Activated T-helper 2 cell treated with anti-CD3 and anti-CD28 coated beads, Interferon-gamma antibody, Interleukin-2, Interleukin-4, amounts not matched to agents 10 μg/mL and 5 μg/mL and 100 μg/mL, durations not matched to agents 14 hours and 24 hours and 36 hours (primary cell): ENCODE data around the gene OR14I1. TPM values are rescaled to one million over a fixed set of nuclear protein-coding genes. Genes with fewer than 3 reads are reported as not detected.

Experiments
- DNase-seq: peaks from one replicate; pipeline ENCODE4 v3.0.0; 2021; ENCODE audit warnings: low spot score
- H3K27ac Mint-ChIP-seq: one replicate; pipeline ENCODE4 v1.8.0; 2021; ENCODE audit warnings: mixed read lengths
- H3K27me3 Mint-ChIP-seq: one replicate; pipeline ENCODE4 v1.8.0; 2021; ENCODE audit warnings: low read depth, mixed read lengths
- H3K36me3 Mint-ChIP-seq: one replicate; pipeline ENCODE4 v1.8.0; 2021; ENCODE audit warnings: low read depth, mixed read lengths
- H3K4me1 Mint-ChIP-seq: one replicate; pipeline ENCODE4 v1.8.0; 2021; ENCODE audit warnings: low read depth, mixed read lengths
- H3K4me3 Mint-ChIP-seq: one replicate; pipeline ENCODE4 v1.8.0; 2021; ENCODE audit warnings: low read depth, mild to moderate bottlenecking, moderate library complexity, mixed read lengths
- H3K9me3 Mint-ChIP-seq: one replicate; pipeline ENCODE4 v1.8.0; 2021; ENCODE audit warnings: mixed read lengths
- intact Hi-C: fragments of 100-400 bp; cut with micrococcal nuclease; formaldehyde crosslinking; loops from one replicate; pipeline ENCODE4 v1.15.1; 2023
- total RNA-seq: library from RNA; stranded (reverse); gene quantifications from 2 replicates; pipeline ENCODE4 v1.2.3, GENCODE V29; 2022

Gene OR14I1
- total RNA-seq, 1 donor from 2014 or later, result not detected

GRCh38 chr1:248704606-248705005, 2.0 kb upstream of the OR14I1 start:
- intact Hi-C loops, result no loop called here
- no peak for DNase-seq
- no peak overlapping the region for H3K27ac Mint-ChIP-seq
- no peaks in the 10 kb centered on the region for H3K36me3 Mint-ChIP-seq
- no peak overlapping the region for H3K4me3 Mint-ChIP-seq
- no peaks in the 10 kb centered on the region for H3K9me3 Mint-ChIP-seq
- H3K27me3 Mint-ChIP-seq, result no peaks in the 10 kb centered on the region
- H3K4me1 Mint-ChIP-seq, result no peaks in the 10 kb centered on the region

GRCh38 chr1:248703674-248704073, 1.1 kb upstream of the OR14I1 start:
- no peaks in the 10 kb centered on the region for H3K27me3 Mint-ChIP-seq
- intact Hi-C loops, result no loop called here
- no peak overlapping the region for H3K27ac Mint-ChIP-seq

GRCh38 chr1:248699099-248699498, 3.5 kb downstream of the OR14I1 start:
- Mint-ChIP-seq H3K4me3 (no peak overlapping the region), H3K27ac (no peak overlapping the region), H3K4me1 (no peaks in the 10 kb centered on the region), H3K36me3 (no peaks in the 10 kb centered on the region), H3K9me3 (no peaks in the 10 kb centered on the region), H3K27me3 (no peaks in the 10 kb centered on the region)
- DNase-seq, result no peak
- intact Hi-C loops, result no loop called here

More at GRCh38 chr1:248703674-248704073, 1.1 kb upstream of the OR14I1 start:
- no peak for DNase-seq
- Mint-ChIP-seq H3K36me3 (no peaks in the 10 kb centered on the region), H3K4me1 (no peaks in the 10 kb centered on the region), H3K9me3 (no peaks in the 10 kb centered on the region), H3K4me3 (no peak overlapping the region)

- H3K36me3 Mint-ChIP-seq, result no peaks in the 10 kb centered on the region
- DNase-seq, result no peak
- no peaks in the 10 kb centered on the region for H3K27me3 Mint-ChIP-seq
- no peak overlapping the region for H3K4me3 Mint-ChIP-seq
- H3K27ac Mint-ChIP-seq, result no peak overlapping the region
- H3K4me1 Mint-ChIP-seq, result no peaks in the 10 kb centered on the region
- intact Hi-C loops, result no loop called here
- no peaks in the 10 kb centered on the region for H3K9me3 Mint-ChIP-seq
Measured at GRCh38 chr1:248697907-248698306, 4.7 kb downstream of the OR14I1 start.

GRCh38 chr1:248696774-248697173, 5.8 kb downstream of the OR14I1 start:
- no peak overlapping the region for H3K27ac Mint-ChIP-seq
- H3K4me3 Mint-ChIP-seq, result no peak overlapping the region
- H3K9me3 Mint-ChIP-seq, result peaks cover 5% of the 10 kb centered on the region
- H3K4me1 Mint-ChIP-seq, result no peaks in the 10 kb centered on the region
- no peaks in the 10 kb centered on the region for H3K36me3 Mint-ChIP-seq
- no peak for DNase-seq
- no peaks in the 10 kb centered on the region for H3K27me3 Mint-ChIP-seq
- intact Hi-C loops, result no loop called here

- Mint-ChIP-seq H3K36me3 (no peaks in the 10 kb centered on the region), H3K27ac (no peak overlapping the region), H3K4me1 (no peaks in the 10 kb centered on the region), H3K9me3 (peaks cover 5% of the 10 kb centered on the region), H3K4me3 (no peak overlapping the region), H3K27me3 (no peaks in the 10 kb centered on the region)
- intact Hi-C loops, result no loop called here
- no peak for DNase-seq
Measured at GRCh38 chr1:248696261-248696660, 6.3 kb downstream of the OR14I1 start.

GRCh38 chr1:248695451-248696132, 7.0 kb downstream of the OR14I1 start:
- no peak for DNase-seq
- intact Hi-C loops, result no loop called here
- no peaks in the 10 kb centered on the region for H3K27me3 Mint-ChIP-seq
- no peaks in the 10 kb centered on the region for H3K4me1 Mint-ChIP-seq
- peaks cover 5% of the 10 kb centered on the region for H3K9me3 Mint-ChIP-seq
- no peak overlapping the region for H3K4me3 Mint-ChIP-seq
- H3K27ac Mint-ChIP-seq, result no peak overlapping the region
- H3K36me3 Mint-ChIP-seq, result no peaks in the 10 kb centered on the region

GRCh38 chr1:248691567-248692155, 10.9 kb downstream of the OR14I1 start:
- peaks cover 12% of the 10 kb centered on the region for H3K9me3 Mint-ChIP-seq
- peaks cover 4% of the 10 kb centered on the region for H3K4me1 Mint-ChIP-seq
- DNase-seq, result no peak
- intact Hi-C loops, result no loop called here
- no peaks in the 10 kb centered on the region for H3K36me3 Mint-ChIP-seq
- H3K4me3 Mint-ChIP-seq, result no peak overlapping the region
- H3K27me3 Mint-ChIP-seq, result no peaks in the 10 kb centered on the region
- no peak overlapping the region for H3K27ac Mint-ChIP-seq

GRCh38 chr1:248688527-248689298, 13.9 kb downstream of the OR14I1 start:
- peaks cover 4% of the 10 kb centered on the region for H3K4me1 Mint-ChIP-seq
- no peaks in the 10 kb centered on the region for H3K36me3 Mint-ChIP-seq
- no peak for DNase-seq
- H3K9me3 Mint-ChIP-seq, result peaks cover 12% of the 10 kb centered on the region
- H3K4me3 Mint-ChIP-seq, result no peak overlapping the region
- peaks cover 3% of the 10 kb centered on the region for H3K27me3 Mint-ChIP-seq
- no peak overlapping the region for H3K27ac Mint-ChIP-seq
- intact Hi-C loops, result loop anchor here (5.0 kb wide), 1 partner anchor 66 kb away; no protein-coding TSS in a partner anchor

GRCh38 chr1:248686815-248687214, 15.8 kb downstream of the OR14I1 start:
- H3K4me3 Mint-ChIP-seq, result no peak overlapping the region
- H3K36me3 Mint-ChIP-seq, result no peaks in the 10 kb centered on the region
- DNase-seq, result no peak
- peaks cover 3% of the 10 kb centered on the region for H3K27me3 Mint-ChIP-seq
- peaks cover 4% of the 10 kb centered on the region for H3K4me1 Mint-ChIP-seq
- no peak overlapping the region for H3K27ac Mint-ChIP-seq
- H3K9me3 Mint-ChIP-seq, result peaks cover 7% of the 10 kb centered on the region
- intact Hi-C loops, result loop anchor here (1.0 to 5.0 kb wide), 3 partner anchors 65 to 283 kb away; no protein-coding TSS in a partner anchor

GRCh38 chr1:248681651-248682050, 20.9 kb downstream of the OR14I1 start:
- DNase-seq, result no peak
- Mint-ChIP-seq H3K27ac (no peak overlapping the region), H3K27me3 (peaks cover 3% of the 10 kb centered on the region), H3K9me3 (no peaks in the 10 kb centered on the region), H3K36me3 (no peaks in the 10 kb centered on the region), H3K4me3 (no peak overlapping the region), H3K4me1 (no peaks in the 10 kb centered on the region)
- intact Hi-C loops, result no loop called here

GRCh38 chr1:248670003-248670402, 32.6 kb downstream of the OR14I1 start:
- Mint-ChIP-seq H3K36me3 (no peaks in the 10 kb centered on the region), H3K27ac (no peak overlapping the region), H3K27me3 (no peaks in the 10 kb centered on the region), H3K9me3 (peaks cover 9% of the 10 kb centered on the region), H3K4me3 (no peak overlapping the region), H3K4me1 (no peaks in the 10 kb centered on the region)
- intact Hi-C loops, result no loop called here
- DNase-seq, result no peak
